Measurements from ENCODE around the gene PPP1R3G.

DNA sequence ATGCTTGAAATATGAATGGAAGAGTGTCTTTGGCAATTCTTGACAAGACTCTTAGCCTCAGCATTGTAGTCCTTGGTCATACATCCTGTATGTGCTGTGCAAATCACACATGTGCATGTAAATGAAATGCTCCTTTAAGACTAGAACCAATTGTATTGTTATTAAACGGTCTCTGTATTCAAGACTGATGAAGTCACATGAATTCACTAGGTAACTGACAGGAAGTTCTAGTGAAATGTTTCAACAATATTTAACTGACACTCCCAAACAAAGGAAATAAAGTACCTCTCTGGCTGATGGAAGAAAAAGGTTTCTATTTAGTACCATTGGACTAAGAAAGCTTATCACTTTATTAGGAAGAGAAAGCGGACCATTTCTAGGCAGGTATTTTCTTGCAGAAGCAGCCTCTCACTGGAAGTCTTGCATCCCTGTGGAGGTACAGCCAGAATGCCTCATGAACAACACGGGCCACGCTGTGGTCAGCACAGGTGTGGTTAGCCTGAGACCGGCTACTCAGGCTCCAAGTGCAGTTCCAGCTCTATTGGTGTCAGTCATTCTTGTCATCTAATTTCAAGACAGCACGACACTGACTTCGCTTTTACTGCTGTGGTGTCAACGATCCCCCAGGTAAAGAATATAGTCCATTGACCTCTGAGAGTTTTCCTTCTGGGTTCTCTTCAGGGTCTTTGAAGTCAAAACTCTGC, 17.3 kb downstream of the PPP1R3G start:
- no peak for TF ChIP-seq CTCF (IDR thresholded peaks at IDR 0.05)
- no peak for TF ChIP-seq POLR2A (IDR thresholded peaks at IDR 0.05)

All from testis (tissue), 2 donors.